ENCODE data around the gene MNAT1.

MNAT1 gene

DNA sequence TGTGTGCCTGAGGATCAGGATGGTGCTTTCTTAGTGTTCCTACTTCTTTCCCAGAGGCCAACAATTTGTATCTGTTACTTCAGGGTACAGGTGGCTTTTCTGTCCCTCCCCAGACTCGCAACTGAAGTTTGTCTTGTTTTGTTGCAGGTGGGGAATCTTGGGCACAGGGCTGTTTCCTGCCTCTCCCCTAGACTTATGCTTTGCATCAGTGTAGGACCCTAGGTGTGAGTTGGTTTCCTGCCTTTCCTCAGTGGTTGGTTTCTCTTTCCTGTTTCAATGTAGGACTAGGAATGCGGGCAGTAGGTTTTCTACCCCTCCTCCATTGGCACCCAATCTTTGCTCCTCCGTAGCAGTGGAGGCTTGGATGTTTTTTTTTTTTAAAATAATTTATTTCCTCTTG lies 159.3 kb downstream of the MNAT1 start:
- no peak for DNase-seq

- DNase-seq = no peak
Observed at GRCh38 chr14:60904381-60904780, 169.8 kb downstream of the MNAT1 start.

GRCh38 chr14:60905923-60906322 lies 171.4 kb downstream of the MNAT1 start:
- DNase-seq = no peak

- DNase-seq = no peak
Observed at GRCh38 chr14:60915781-60916180, 181.2 kb downstream of the MNAT1 start.

DNA sequence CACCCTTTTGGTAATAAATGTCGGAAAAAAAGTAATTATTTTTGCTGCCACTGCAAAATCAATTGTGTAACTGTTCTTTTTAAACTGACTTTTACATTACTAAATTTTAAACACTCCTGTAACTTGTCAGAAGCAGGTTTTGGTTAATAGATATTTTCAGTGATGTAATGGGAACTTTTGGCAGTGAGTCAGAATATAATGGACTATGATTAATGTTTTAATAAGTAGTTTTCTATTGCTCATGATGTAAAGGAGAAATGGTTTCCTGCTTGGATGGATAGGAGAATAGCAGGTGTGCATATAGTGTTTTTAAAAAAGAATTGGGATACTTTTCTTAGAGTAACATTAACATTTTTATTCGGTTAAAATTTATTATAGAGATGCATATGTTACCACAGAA lies 187.5 kb downstream of the MNAT1 start:
- DNase-seq = no peak

- no peak for DNase-seq
Observed at GRCh38 chr14:60925286-60925685, 190.7 kb downstream of the MNAT1 start.

DNA sequence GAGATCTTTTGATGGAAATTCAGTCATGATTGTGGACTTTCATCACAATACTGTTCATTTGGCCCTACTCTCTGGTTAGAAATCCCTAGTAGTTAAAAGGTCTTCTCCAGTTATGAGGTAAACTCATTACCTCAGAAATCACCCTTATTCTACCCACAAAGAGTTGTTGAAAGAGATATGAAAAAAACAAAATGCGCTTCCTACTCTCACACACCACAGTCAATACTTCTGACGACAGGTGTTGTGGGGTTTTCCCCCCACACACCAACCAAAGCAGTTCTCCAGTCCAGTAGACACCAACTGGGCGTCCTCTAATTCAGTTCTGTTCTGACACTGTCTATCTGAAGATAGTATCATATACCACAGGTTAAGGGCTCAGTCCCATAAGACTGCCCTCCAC lies 191.4 kb downstream of the MNAT1 start:
- no peak for DNase-seq

DNA sequence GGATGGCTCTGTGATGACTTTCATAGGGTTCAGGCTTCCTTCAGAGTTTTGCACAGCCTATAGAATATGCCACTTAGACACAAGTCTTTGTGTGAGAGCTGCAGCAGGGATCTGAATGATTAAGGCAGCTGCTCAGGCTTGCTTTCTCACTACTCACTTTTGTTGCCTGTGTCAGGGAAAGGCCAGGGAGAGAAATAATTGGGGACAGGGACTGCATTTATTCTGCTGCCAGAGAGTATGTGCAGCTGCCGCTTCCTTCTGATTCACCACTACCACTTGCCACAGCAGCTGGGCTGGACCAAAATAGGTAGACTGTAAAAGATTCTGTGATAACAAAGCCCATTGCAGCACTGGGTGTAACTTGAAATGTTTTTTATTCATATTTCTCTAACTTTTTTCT lies 196.7 kb downstream of the MNAT1 start:
- DNase-seq = no peak

GRCh38 chr14:60933920-60934655 lies 199.5 kb downstream of the MNAT1 start:
- DNase-seq = no peak

DNA sequence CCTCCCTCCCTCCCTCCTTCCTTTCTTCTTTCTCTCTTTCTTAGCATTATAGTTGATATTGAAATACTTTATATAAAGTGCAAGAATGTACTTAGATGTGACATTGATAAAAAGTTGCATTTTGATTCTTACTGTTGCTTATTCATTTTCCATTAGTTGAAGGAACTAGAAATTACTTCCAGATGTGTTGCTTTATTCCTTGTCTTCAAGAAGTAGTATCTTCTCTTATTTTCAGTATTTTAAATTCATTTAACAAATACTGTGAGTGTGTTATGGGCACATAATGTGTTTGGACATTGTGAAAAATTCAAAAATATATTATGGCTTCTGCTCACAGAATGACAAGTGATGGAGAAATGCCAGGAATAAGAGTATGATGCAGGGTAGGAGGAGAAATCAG lies 200.8 kb downstream of the MNAT1 start:
- DNase-seq = no peak

DNA sequence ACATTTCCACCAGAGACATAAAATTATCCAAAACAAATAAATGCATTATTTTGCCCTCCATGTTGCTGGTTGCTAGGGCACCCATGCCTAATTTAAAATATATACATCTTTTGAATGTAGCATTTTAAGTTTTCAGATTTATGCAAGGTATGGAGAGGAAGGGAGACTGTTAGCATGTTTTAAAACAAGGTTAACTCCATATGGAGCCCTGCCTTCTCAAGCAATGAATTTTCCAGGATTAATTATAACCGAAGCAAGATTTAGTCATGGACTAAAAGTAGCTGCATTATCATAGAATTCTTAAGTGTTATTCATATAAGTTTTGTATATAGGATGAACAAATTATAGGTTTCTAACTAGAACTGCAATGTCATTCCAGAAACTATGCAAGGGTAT lies 209.1 kb downstream of the MNAT1 start:
- DNase-seq = no peak

- DNase-seq = no peak
Observed at GRCh38 chr14:60944204-60944603, 209.6 kb downstream of the MNAT1 start.

GRCh38 chr14:60945984-60946383 lies 211.4 kb downstream of the MNAT1 start:
- no peak for DNase-seq

DNA sequence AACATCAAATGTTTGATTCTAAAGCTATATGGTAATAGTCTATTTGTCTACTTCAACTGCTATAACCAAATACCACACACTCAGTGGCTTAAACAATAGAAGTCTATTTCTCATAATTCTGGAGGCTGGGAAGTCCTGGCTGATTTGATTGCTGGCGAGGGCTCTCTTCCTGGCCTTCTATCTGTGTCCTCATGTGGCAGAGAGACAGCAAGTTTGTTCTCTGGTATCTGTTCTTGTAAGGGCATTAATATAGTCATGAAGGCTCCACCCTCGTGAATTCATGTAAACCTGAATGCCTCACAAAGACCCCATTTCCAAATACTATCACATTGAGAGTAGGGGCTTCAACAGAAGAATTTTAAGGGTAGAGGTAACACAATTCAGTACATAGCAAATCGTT lies 212.2 kb downstream of the MNAT1 start:
- no peak for DNase-seq

GRCh38 chr14:60951776-60952435 lies 217.3 kb downstream of the MNAT1 start:
- no peak for DNase-seq

DNA sequence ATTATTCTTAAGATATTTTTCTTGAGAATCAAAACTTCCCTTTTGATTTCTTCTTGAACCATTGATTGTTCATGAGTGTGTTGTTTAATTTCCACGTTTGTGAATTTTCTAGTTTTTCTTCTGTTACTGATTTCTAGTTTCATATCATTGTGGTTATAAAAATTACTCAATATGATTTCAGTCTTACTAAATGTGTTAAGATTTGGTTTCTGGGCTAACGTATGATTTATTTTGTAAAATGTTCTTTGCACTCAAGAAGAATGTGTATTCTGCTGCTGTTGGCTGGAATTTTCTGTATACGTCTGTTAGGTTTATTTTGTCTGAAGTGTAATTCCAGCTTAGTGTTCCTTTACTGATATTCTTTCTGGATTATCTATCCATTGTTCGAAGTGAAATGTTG lies 221.6 kb downstream of the MNAT1 start:
- DNase-seq = no peak

- DNase-seq = no peak
Observed at GRCh38 chr14:60956632-60957031, 222.1 kb downstream of the MNAT1 start.

- no peak for DNase-seq
Observed at GRCh38 chr14:60958146-60958545, 223.6 kb downstream of the MNAT1 start.

- no peak for DNase-seq
Observed at GRCh38 chr14:60963761-60964160, 229.2 kb downstream of the MNAT1 start.

DNA sequence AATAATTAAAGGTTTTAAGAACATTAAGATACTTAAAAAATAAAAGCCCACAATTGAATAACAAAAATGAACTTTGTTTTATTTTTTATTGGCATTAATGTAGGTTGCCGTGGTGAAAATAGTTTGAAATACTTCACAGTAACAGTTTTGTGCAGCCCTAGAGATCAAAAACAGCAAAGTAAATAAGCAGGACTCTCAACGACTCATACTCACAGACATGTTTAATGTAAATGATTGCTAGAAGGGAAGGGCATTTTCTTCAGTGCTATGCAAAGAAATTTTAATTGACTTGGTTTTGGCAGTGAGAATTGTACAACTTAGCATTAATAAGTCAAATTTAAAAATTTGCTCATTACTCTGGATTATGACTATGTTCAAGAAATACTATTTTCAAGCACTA lies 230.3 kb downstream of the MNAT1 start:
- DNase-seq = no peak

DNA sequence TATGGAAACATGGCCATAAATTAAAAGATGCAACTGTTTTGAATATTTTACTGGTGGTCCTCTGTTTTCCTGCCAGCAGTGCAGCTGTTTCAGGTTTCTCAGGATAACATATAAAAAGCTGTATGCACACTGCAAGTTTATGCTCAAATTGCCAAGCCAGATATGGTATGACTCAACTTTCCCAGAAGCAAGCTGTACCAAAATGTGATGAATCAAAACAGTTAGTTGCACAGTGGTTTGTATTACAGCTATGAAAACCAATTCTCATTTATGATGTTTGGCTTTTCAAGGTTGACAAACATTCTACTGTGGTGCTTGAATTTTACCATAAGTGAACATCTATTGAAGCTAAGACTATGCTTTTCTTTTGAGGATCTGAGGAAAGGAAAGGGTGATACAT lies 230.8 kb downstream of the MNAT1 start:
- no peak for DNase-seq

GRCh38 chr14:60968099-60968498 lies 233.5 kb downstream of the MNAT1 start:
- DNase-seq = no peak

GRCh38 chr14:60968671-60969070 lies 234.1 kb downstream of the MNAT1 start:
- no peak for DNase-seq

DNA sequence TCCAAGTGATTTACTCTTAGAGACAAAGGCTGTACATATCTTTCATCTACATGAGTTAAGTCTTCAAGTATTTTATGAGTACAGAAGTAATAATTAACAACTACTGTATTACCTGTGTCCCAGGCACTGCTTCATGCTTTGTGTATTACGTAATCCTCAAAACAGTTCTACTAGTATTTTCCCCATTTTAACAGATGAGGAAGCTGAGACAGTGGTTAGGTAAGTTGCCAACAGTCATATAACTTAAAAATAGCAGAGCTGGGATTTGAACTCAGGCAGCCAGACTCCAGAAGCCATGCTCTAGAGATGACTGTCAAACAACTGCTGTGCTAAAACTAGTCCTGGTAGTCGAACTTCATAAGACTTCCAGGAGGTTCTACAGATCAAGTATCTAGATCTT lies 235.6 kb downstream of the MNAT1 start:
- no peak for DNase-seq

DNA sequence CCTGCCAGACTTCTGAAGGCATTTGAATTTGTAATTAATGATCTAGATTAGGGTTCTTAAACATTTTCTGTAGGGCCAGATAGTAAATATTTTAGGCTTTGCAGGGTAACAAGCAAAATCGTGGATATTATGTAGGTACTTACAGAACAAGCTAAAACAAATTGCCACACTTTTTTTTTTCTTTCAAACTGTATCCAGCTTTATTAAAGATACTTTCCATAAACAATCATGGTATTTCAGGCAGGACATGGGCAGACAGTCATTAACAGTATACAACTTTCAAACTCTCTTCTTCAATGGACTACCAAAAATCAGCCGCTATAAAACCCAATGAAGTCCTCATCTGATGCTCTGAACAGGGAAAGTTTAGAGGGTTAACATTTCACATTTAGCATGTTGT lies 236.7 kb downstream of the MNAT1 start:
- DNase-seq = no peak

Measured in CD4-positive, alpha-beta T cell treated with Interferon gamma for 1 hour (primary cell).